Osteocyte (in vitro differentiated cells): Measurements from ENCODE around the gene TRAFD1. TPM values are rescaled to one million over a fixed set of nuclear protein-coding genes. Genes with fewer than 3 reads are reported as not detected.

Experiments
- DNase-seq: peaks from one replicate; pipeline ENCODE4 v3.0.0; 2021; ENCODE audit warnings: mixed read lengths; ENCODE audit not compliant: unreplicated experiment; ENCODE audit errors: extremely low spot score
- H3K27ac Mint-ChIP-seq: one replicate; pipeline ENCODE4 v1.8.0; 2021; ENCODE audit warnings: mild to moderate bottlenecking, mixed read lengths; ENCODE audit not compliant: unreplicated experiment
- H3K27me3 Mint-ChIP-seq: one replicate; pipeline ENCODE4 v1.8.0; 2021; ENCODE audit warnings: mixed read lengths; ENCODE audit not compliant: unreplicated experiment
- H3K36me3 Mint-ChIP-seq: one replicate; pipeline ENCODE4 v1.8.0; 2021; ENCODE audit warnings: mixed read lengths; ENCODE audit not compliant: unreplicated experiment
- H3K4me1 Mint-ChIP-seq: one replicate; pipeline ENCODE4 v1.8.0; 2021; ENCODE audit warnings: mixed read lengths; ENCODE audit not compliant: unreplicated experiment
- H3K4me3 Mint-ChIP-seq: one replicate; pipeline ENCODE4 v1.8.0; 2021; ENCODE audit warnings: mild to moderate bottlenecking, moderate library complexity, mixed read lengths; ENCODE audit not compliant: unreplicated experiment
- H3K9me3 Mint-ChIP-seq: one replicate; pipeline ENCODE4 v1.8.0; 2021; ENCODE audit warnings: mixed read lengths; ENCODE audit not compliant: unreplicated experiment
- microRNA-seq: library from miRNA; unstranded; fragments of <30 nt; microRNA quantifications from one replicate; pipeline ENCODE4 v1.1.0, GENCODE V29; 2020; ENCODE audit not compliant: unreplicated experiment
- total RNA-seq: library from RNA; stranded (reverse); gene quantifications from 2 replicates; pipeline ENCODE4 v1.2.1, GENCODE V29; 2021
- TF ChIP-seq, protein P1 (sequence below): fragments of 200-600 bp; sonication (generic); IDR thresholded peaks from 2 replicates; pipeline ENCODE4 v1.5.0; 2021; ENCODE audit warnings: antibody characterized with exemption, mild to moderate bottlenecking, moderate library complexity

The TRAFD1 gene
- total RNA-seq, 1 donor from 2014 or later = 34.8 TPM

DNA sequence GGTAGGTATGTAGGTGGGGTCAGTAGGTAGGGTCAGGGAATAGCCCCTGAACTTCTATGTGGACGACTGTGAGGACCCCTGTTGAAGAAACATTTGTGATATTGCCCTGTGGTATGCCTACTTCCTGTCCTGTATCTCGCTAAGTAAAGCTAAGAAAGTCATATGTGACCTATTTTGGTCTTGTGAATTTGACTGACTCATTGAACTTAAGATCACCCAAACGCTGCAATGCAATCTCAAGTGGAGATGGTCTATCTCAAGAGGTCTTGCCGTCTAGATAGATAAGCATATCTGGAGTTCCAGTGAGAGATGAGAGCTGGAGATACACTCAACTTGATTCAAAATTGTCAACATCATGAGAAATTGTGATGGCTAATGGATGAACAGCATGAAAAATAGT lies 73.8 kb downstream of the TRAFD1 start:
- H3K36me3 Mint-ChIP-seq = peaks cover 31% of the 10 kb centered on the region
- no peaks in the 10 kb centered on the region for H3K4me1 Mint-ChIP-seq
- no peak for DNase-seq
- H3K27me3 Mint-ChIP-seq = no peaks in the 10 kb centered on the region
- no peaks in the 10 kb centered on the region for H3K9me3 Mint-ChIP-seq
- TF ChIP-seq, protein P1, sequence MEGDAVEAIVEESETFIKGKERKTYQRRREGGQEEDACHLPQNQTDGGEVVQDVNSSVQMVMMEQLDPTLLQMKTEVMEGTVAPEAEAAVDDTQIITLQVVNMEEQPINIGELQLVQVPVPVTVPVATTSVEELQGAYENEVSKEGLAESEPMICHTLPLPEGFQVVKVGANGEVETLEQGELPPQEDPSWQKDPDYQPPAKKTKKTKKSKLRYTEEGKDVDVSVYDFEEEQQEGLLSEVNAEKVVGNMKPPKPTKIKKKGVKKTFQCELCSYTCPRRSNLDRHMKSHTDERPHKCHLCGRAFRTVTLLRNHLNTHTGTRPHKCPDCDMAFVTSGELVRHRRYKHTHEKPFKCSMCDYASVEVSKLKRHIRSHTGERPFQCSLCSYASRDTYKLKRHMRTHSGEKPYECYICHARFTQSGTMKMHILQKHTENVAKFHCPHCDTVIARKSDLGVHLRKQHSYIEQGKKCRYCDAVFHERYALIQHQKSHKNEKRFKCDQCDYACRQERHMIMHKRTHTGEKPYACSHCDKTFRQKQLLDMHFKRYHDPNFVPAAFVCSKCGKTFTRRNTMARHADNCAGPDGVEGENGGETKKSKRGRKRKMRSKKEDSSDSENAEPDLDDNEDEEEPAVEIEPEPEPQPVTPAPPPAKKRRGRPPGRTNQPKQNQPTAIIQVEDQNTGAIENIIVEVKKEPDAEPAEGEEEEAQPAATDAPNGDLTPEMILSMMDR = no peak
- no peak overlapping the region for H3K4me3 Mint-ChIP-seq
- H3K27ac Mint-ChIP-seq = no peak overlapping the region

Small RNAs within 50 kb of the gene (microRNA-seq; reads per million reads assigned to microRNA genes)
- gene MIR6861 = not detected

Other genes starting within 250 kb of the TRAFD1 start
- 9.9 and 12.6 TPM in 2 replicates for gene TMEM116, start 112.4 kb upstream of the TRAFD1 start, total RNA-seq
- 133 and 139 TPM in 2 replicates for gene ERP29, start 112.1 kb upstream of the TRAFD1 start, total RNA-seq
- gene NAA25, start 16.8 kb upstream of the TRAFD1 start, total RNA-seq = 20.0 and 22.7 TPM in 2 replicates